ENCODE measurements around the gene GDF9.

GRCh38 chr5:132889501-132889900 lies 23.2 kb upstream of the GDF9 start:
- TF ChIP-seq CTCF (IDR thresholded peaks at IDR 0.05 in 2 of 3, conservative IDR thresholded peaks at IDR 0.05 in 1 of 3; ENCODE audit: borderline replicate concordance in 1 of 3, insufficient read depth in 1 of 3, low read depth in 2 of 3, low read length in 2 of 3): no peak
- no peak for TF ChIP-seq ZNF274 (IDR thresholded peaks at IDR 0.05; ENCODE audit: low read depth, low read length)
- TF ChIP-seq POLR2AphosphoS5 (IDR thresholded peaks at IDR 0.05; ENCODE audit: low read depth, low read length): no peak
- TF ChIP-seq EZH2 (IDR thresholded peaks at IDR 0.05): no peak
- TF ChIP-seq CEBPB (IDR thresholded peaks at IDR 0.05; ENCODE audit: low read depth): no peak
- no peak for TF ChIP-seq EGR1 (IDR thresholded peaks at IDR 0.05; ENCODE audit: low read depth)
- TF ChIP-seq SRF (IDR thresholded peaks at IDR 0.05; ENCODE audit: low read depth): no peak
- no peak for TF ChIP-seq SIN3A (IDR thresholded peaks at IDR 0.05; ENCODE audit: low read depth)
- TF ChIP-seq POLR2A (IDR thresholded peaks at IDR 0.05; ENCODE audit: borderline replicate concordance, extremely low read depth, insufficient read depth, insufficient read length): no peak
- TF ChIP-seq YY1 (IDR thresholded peaks at IDR 0.05; ENCODE audit: extremely low read depth, insufficient replicate concordance, low read depth, low read length): no peak
- TF ChIP-seq RAD21 (IDR thresholded peaks at IDR 0.05; ENCODE audit: low read depth): no peak
- TF ChIP-seq MAX (IDR thresholded peaks at IDR 0.05): no peak
- TF ChIP-seq REST (IDR thresholded peaks at IDR 0.05; ENCODE audit: low read depth): no peak

Data from HCT116 (cell line).